NCI-H1417 (cell line): ENCODE results near the gene GNS.
"Not testable (repeated sequence)": the region's sequence is repeated elsewhere in the genome, so short reads cannot be mapped to it uniquely, and the experiment has no call there.

Source experiments
- DNase-seq, 3 experiments: peaks; one replicate each; lab custom pipeline; 2025; lab: John Stamatoyannopoulos, UW

GNS gene

GRCh38 chr12:64695550-64695949, 63.7 kb downstream of the GNS start:
- DNase-seq = no peak

- no peak for DNase-seq
Observed at GRCh38 chr12:64694130-64695040, 64.8 kb downstream of the GNS start.

GRCh38 chr12:64691795-64692583, 67.2 kb downstream of the GNS start:
- DNase-seq = peak; percentile 32 to 95 (median 80)

GRCh38 chr12:64691227-64691794, 67.9 kb downstream of the GNS start:
- peak; percentile 32 to 72 (median 57) for DNase-seq

GRCh38 chr12:64690236-64690635, 69.0 kb downstream of the GNS start:
- not testable (repeated sequence) for DNase-seq

- DNase-seq = no peak
Observed at GRCh38 chr12:64688715-64689114, 70.5 kb downstream of the GNS start.

- DNase-seq = no peak
Observed at GRCh38 chr12:64688219-64688618, 71.0 kb downstream of the GNS start.

GRCh38 chr12:64687816-64688215, 71.4 kb downstream of the GNS start:
- no peak for DNase-seq

- DNase-seq = no peak
Observed at GRCh38 chr12:64685605-64686004, 73.6 kb downstream of the GNS start.

GRCh38 chr12:64685050-64685449, 74.2 kb downstream of the GNS start:
- no peak for DNase-seq

GRCh38 chr12:64683816-64684543, 75.2 kb downstream of the GNS start:
- no peak for DNase-seq

- peak in 2 of 3 experiments; percentile 47 to 81 for DNase-seq
Observed at GRCh38 chr12:64682572-64683277, 76.5 kb downstream of the GNS start.

GRCh38 chr12:64681200-64682052, 77.8 kb downstream of the GNS start:
- no peak for DNase-seq

- DNase-seq = no peak
Observed at GRCh38 chr12:64680235-64680634, 79.0 kb downstream of the GNS start.

GRCh38 chr12:64679487-64680001, 79.7 kb downstream of the GNS start:
- DNase-seq = peak in 1 of 3 experiments; percentile 26

GRCh38 chr12:64678835-64679234, 80.4 kb downstream of the GNS start:
- DNase-seq = no peak

- DNase-seq = no peak
Observed at GRCh38 chr12:64678248-64678647, 81.0 kb downstream of the GNS start.

- DNase-seq = no peak
Observed at GRCh38 chr12:64675795-64676194, 83.4 kb downstream of the GNS start.

- no peak for DNase-seq
Observed at GRCh38 chr12:64674367-64674922, 84.8 kb downstream of the GNS start.
